Right lobe of liver (tissue), 6 donors: Measurements from ENCODE around the gene ACSL5. TPM values are rescaled to one million over a fixed set of nuclear protein-coding genes. Genes with fewer than 3 reads are reported as not detected.

Source experiments
- ATAC-seq, 4 donors: fragments of 200-7000 bp; cut with Tn5 transposase; one replicate each; pipeline ENCODE4 v1.9.1; 2020; ENCODE audit warnings: mild to moderate bottlenecking in 4 of 4, moderate library complexity in 4 of 4
- DNase-seq, 3 donors: peaks; one replicate each; pipeline ENCODE4 v3.0.0-alpha.2; 2020
- H3K27ac ChIP-seq, 3 donors: fragments of 200-600 bp; one replicate each; pipeline ENCODE4 v1.8.0; 2022
- H3K27me3 ChIP-seq, 2 donors: fragments of 200-600 bp; one replicate each; pipeline ENCODE4 v1.8.0; 2022
- H3K36me3 ChIP-seq, 4 donors: fragments of 200-600 bp; sonication (generic) in 1 of 4; one replicate each; pipeline versions ENCODE4 v1.5.1 to v1.8.0; 2017 to 2022; ENCODE audit warnings: control low read depth in 1 of 4
- H3K4me1 ChIP-seq, 4 donors: fragments of 200-600 bp; sonication (generic) in 1 of 4; one replicate each; pipeline versions ENCODE4 v1.5.1 to v1.8.0; 2017 to 2022; ENCODE audit warnings: control low read depth in 1 of 4
- H3K4me3 ChIP-seq, 3 donors: fragments of 200-600 bp; one replicate each; pipeline ENCODE4 v1.8.0; 2022
- H3K9me3 ChIP-seq, 4 donors: fragments of 200-600 bp; sonication (generic) in 1 of 4; one replicate each; pipeline versions ENCODE4 v1.5.1 to v1.8.0; 2017 to 2022; ENCODE audit warnings: control low read depth in 1 of 4
- CTCF ChIP-seq, 4 donors: fragments of 200-600 bp in 3 of 4; fragments of 450-650 bp in 1 of 4; IDR thresholded peaks; one replicate each; pipeline versions ENCODE4 v1.5.1 to v1.8.0; 2016 to 2022; ENCODE audit warnings: antibody characterized with exemption in 4 of 4, mild to moderate bottlenecking in 2 of 4
- POLR2A ChIP-seq: fragments of 450-650 bp; IDR thresholded peaks from one replicate; pipeline ENCODE4 v1.6.1; 2017; ENCODE audit warnings: antibody characterized with exemption, mild to moderate bottlenecking
- WGBS: methylation state at CpG from one replicate; pipeline ENCODE4 v1.1.6; 2018; ENCODE audit warnings: low coverage, low lambda C conversion rate; ENCODE audit not compliant: insufficient coverage; ENCODE audit errors: missing lambda C conversion rate; 5-methylcytosine and 5-hydroxymethylcytosine counted together
- intact Hi-C, 2 donors: fragments of 100-400 bp; cut with DNase I; formaldehyde crosslinking; loops; one replicate each; pipeline versions ENCODE4 v1.11.2 to v1.14.1; 2022
- total RNA-seq, 6 experiments: library from RNA; depleted of rRNA in 2 of 6; stranded (reverse); fragments of >200 nt in 2 of 6; fragmentation: NEBNext Ultra II Directional in 3 of 6; extraction: Animal tissue kit (Norgen Biotek cat#: 25700) in 3 of 6; gene quantifications; one replicate each; pipeline versions ENCODE4 v1.1.0 to v1.2.4, GENCODE V29; 2016 to 2023
- donor health status: DM: no; HTN: yes; CAD: no.
- donor health status: DM: no; HTN: no; CAD: no.
- donor health status: DM: no; HTN: no; CAD: no.
- donor health status: DM: no; HTN: yes; CAD: no.
- donor health status: DM: no; HTN: yes; CAD: no.

The ACSL5 gene
- total RNA-seq, 6 experiments from 2014 or later, result 35.1 to 92.4 (median 73.8) TPM

GRCh38 chr10:112466802-112467201 lies 92.9 kb downstream of the ACSL5 start:
- Histone ChIP-seq H3K4me3 (no peak overlapping the region), H3K27me3 (no peaks in the 10 kb centered on the region), H3K9me3 (no peaks in the 10 kb centered on the region), H3K36me3 (peaks cover 0 to 9% (median 1%) of the 10 kb centered on the region in 4 donors), H3K27ac (no peak overlapping the region), H3K4me1 (peaks cover 0 to 5% (median 2%) of the 10 kb centered on the region in 4 donors)
- TF ChIP-seq CTCF (IDR thresholded peaks at IDR 0.05), result no peak
- no peak for TF ChIP-seq POLR2A
- no peak for DNase-seq
- WGBS, result 89% methylated on average over 3 of the region's 3 CpGs
- intact Hi-C loops, result no loop called here
- no peak for ATAC-seq

- Histone ChIP-seq H3K36me3 (peaks cover 0 to 9% (median 1%) of the 10 kb centered on the region in 4 donors), H3K27ac (no peak overlapping the region), H3K4me1 (peaks cover 0 to 5% (median 2%) of the 10 kb centered on the region in 4 donors), H3K9me3 (no peaks in the 10 kb centered on the region), H3K27me3 (no peaks in the 10 kb centered on the region), H3K4me3 (no peak overlapping the region)
- intact Hi-C loops, result no loop called here
- TF ChIP-seq CTCF (IDR thresholded peaks at IDR 0.05), result no peak
- no peak for DNase-seq
- ATAC-seq, result no peak
- WGBS, result 100% methylated on average over 1 of the region's 1 CpG
Observed at GRCh38 chr10:112467541-112468075, 93.7 kb downstream of the ACSL5 start.

- H3K36me3 ChIP-seq, result no peaks in the 10 kb centered on the region
- peaks cover 0 to 15% (median 2%) of the 10 kb centered on the region in 4 donors for H3K4me1 ChIP-seq
- no peak overlapping the region for H3K4me3 ChIP-seq
- intact Hi-C loops, result loop anchor here in 1 of 2 donors (10.0 kb wide), 1 partner anchor 913 kb away; no protein-coding TSS in a partner anchor
- H3K27ac ChIP-seq, result no peak overlapping the region
- ATAC-seq (peak; percentile 88 to 95 (median 92)), DNase-seq (no peak)
- H3K27me3 ChIP-seq, result no peaks in the 10 kb centered on the region
- TF ChIP-seq POLR2A (no peak), CTCF (IDR thresholded peaks at IDR 0.05) (peak; percentile 58 to 83 (median 76))
- 7% methylated on average over 4 of the region's 4 CpGs for WGBS
- no peaks in the 10 kb centered on the region for H3K9me3 ChIP-seq
Observed at GRCh38 chr10:112471878-112472487, 98.1 kb downstream of the ACSL5 start.

- Histone ChIP-seq H3K36me3 (no peaks in the 10 kb centered on the region), H3K4me3 (no peak overlapping the region), H3K27me3 (no peaks in the 10 kb centered on the region), H3K9me3 (no peaks in the 10 kb centered on the region), H3K27ac (no peak overlapping the region), H3K4me1 (peaks cover 0 to 15% (median 2%) of the 10 kb centered on the region in 4 donors)
- WGBS, result 32% methylated on average over 3 of the region's 3 CpGs
- intact Hi-C loops, result loop anchor here in 1 of 2 donors (10.0 kb wide), 1 partner anchor 909 kb away; no protein-coding TSS in a partner anchor
- TF ChIP-seq CTCF (IDR thresholded peaks at IDR 0.05) (peak; percentile 44 to 64 (median 56)), POLR2A (no peak)
- DNase-seq (no peak), ATAC-seq (peak; percentile 38 to 63 (median 49))
Observed at GRCh38 chr10:112475575-112476218, 101.8 kb downstream of the ACSL5 start.

Other genes with a start within 250 kb of the ACSL5 start
- 100 to 1,000 TPM in 2 of 6 experiments, 10 to 100 TPM in 4; 78.8 to 340 (median 90.3) TPM for gene GPAM, start 190.4 kb upstream of the ACSL5 start, total RNA-seq
- under 1 TPM; 0.18 to 0.83 (median 0.49) TPM for gene TECTB, start 90.7 kb upstream of the ACSL5 start, total RNA-seq
- 10 to 100 TPM; 12.2 to 23.0 (median 16.0) TPM for gene ZDHHC6, start 72.8 kb downstream of the ACSL5 start, total RNA-seq
- 10 to 100 TPM; 11.2 to 26.2 (median 12.3) TPM for gene VTI1A, start 73.1 kb downstream of the ACSL5 start, total RNA-seq